SKM-1 treated with dmso at 0.1 percent for 144 hours (cell line): ENCODE measurements around the gene RALGAPA2.

Source experiments
- DNase-seq: peaks from one replicate; lab custom pipeline; 2025; ENCODE audit not compliant: unreplicated experiment; lab: John Stamatoyannopoulos, UW

RALGAPA2 gene

DNA sequence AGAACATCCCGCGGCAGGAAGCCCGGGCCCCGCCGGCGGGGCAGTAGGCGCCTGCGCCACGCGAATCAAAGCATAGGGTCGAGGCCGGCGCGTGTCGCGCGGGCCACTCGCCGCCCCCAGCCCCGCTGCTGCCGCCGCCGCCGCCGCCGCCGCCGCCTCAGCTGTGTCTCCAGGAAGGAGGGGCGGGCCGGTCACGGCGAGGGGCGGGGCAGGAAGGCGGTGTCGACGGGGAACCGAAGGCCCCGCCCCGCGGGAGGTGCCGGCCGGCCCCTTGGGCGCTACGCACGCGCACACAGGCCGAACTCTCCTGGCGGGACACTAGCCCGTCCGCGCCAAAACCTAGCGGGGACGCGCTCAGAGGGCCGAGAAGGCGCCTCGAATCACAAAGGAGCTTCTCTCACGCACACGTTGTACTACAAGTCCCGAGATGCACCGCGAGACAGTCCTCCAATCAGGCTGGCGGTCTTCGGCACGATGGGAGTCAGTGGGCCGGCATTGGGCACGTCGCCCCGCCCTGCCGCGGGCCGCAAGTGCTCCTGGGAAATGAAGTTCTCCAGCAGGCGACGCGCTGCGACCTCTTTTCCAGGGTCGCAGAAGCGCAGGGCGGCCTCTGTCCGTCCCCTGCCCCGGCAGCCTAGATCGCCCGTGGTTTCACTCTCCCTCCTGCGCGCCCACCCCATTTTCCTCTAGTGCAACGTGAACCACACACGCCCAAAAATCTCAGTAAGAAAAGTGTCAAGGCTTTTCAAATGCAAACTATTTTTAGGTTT lies at the start of gene RALGAPA2:
TSS of gene RALGAPA2 (minus strand) at position 171 of the 770 bp plus-strand sequence. CDS start at position 7, 164 bp downstream.
- DNase-seq, result peak; percentile 97

DNA sequence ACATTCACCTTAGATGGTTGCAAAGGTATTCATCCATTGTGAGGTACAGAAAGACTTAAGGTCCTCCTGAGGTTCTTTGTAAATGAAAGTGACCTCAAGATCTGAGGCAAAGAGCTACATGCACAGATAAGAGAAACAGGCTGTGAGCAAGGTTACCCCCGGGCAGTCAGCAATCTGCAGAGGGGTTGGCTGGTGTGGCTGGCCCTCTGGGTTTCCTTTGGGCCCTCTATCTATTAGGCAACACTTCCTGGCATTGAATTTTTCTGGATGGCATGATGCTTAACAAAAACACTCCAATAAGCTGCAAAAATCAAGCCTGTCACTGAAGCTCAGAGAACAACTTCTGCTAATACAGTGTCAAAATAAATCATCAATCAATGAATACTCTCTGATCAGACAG lies 48.9 kb upstream of the RALGAPA2 start:
- no peak for DNase-seq

DNA sequence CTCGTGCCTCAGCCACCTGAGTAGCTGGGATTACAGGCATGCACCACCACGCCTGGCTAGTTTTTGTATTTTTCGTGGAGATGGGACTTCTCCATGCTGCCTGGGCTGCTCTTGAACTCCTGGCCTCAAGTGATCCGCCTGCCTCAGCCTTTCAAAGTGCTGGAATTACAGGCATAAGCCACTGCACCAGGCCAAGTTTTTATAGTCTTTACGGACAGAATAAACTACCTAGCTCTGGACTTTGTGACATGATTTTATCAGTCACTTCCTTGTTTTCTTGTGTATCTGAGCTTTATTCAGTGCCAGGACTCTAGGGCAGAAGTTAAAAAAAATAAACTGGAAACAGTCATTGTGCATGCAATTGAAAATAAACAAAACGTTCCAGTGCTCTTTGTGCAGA lies 46.7 kb upstream of the RALGAPA2 start:
- no peak for DNase-seq

DNA sequence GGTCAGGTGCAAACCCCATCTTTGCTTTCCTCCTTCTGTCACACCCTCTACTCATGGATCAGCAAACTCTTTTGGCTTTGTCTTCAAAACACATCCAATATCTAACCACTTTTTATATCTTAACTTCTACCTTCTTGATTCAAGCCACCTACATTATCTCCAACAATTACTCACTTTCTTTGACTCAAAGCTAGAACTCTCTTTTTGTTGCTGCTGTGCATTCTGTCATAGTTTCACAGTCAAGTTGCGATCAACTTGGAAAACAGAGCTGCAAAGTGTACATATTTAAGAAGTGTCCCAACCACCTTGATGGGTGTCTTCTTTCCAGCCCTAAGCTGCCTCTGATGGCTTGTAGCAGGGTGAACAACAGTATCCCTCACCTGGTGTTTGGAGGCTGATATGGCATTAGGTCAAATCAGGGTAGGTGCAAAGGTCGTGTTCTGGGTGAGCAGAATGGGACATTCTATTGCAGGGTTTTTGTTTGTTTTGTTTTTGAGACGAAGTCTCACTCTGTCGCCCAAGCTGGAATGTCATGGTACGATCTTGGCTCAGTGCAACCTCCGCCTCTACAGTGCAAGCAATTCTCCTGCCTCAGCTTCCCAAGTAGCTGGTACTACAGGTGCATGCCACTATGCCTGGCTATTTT lies 43.4 kb upstream of the RALGAPA2 start:
- DNase-seq, result no peak

DNA sequence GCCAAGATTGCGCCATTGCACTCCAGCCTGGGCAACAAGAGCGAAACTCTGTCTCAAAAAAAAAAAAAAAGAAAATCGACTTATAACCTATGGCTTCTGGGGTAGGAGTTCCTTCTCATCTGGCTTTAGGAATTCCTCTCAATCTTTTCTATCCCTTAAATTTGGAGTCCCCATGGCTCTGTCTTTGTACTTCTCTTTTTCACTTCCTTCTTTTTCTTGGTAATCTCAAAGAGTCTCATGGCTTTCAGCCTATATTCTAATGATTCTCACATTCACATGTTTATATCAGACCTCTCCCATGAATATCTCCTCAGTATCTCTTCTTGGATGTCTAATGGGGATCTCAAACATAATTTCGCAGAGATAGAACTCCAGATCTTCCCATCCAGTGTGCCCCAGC lies 42.8 kb upstream of the RALGAPA2 start:
- peak; percentile 64 for DNase-seq

DNA sequence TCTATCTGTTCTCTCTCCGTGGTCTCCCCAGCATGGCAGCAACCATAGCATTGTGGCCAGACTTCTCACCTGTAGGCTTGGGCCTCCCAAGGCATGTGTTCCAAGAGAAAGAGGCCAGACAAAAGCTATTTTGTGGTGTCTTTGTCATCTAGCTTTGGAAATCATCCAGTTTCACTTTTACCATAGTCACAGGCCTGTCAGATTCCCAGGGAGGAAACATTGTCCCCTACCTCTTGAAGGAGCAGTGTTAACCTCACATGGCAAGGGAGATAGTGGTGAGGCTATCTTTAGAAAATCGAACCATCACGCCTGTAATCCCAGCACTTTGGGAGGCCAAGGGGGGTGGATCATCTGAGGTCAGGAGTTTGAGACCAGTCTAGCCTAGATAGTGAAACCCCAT lies 42.3 kb upstream of the RALGAPA2 start:
- DNase-seq, result no peak

DNA sequence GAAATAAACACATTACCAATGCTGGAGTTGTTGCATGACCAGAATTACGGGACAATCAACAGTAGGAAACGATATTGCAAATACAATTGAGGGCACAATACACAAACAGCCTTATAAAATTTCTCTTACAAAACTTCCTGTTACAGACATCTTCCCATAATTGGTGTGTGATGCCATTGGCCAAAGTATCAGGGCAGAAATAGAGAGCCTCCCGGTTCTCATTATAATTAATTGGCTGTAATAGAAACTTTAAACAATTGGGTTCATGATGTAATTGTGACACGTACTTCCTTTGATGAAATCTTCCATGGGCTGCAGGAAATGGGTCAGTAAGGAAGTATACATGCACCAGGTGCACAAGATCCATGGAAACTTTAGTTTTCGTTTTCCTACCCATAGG lies 40.3 kb upstream of the RALGAPA2 start:
- DNase-seq, result no peak

DNA sequence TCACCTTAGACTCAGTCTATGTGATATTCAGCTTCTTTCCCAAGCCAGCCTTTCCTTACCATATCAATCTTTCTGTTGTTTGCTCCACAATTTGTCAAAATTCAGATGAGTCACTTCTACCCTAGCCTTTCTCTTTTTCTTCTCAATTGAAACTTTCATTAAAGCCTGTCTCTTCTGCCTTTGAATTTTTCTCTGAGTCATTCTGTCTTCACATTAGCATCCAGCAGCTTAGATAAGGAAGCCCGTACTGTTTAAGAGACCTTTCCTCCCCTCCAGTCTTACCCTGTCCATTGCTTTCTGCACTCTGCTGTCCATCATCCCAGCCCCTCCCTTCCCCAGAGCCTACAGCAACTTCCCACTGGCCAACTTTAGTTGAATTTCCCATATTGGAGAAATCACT lies 34.9 kb upstream of the RALGAPA2 start:
- no peak for DNase-seq

DNA sequence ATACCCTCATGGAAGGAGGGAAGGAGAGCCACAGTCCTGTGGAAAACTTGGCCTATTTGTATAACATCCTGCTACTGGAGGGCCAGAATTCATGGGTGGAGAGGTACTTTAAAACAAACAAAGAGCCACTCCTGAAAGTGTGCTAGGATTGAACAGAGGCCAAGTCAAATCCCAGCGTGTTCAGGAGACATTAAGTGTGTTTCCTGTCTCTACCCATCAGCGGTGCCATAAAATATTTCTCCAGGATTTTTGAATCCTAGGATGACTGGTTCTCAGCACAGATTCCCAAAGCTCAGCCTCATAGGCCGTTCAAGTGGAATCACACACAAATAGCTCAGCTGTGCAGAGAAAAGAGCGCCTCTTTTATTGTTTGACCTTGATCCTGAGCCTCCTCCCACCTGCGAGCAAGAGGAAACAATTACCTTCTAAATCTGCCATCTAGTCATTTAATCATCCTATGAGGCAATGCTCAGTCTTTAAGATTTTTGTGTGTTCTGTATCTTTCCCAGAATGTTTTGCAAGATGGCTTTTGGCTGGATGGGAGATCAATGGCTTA lies 31.8 kb upstream of the RALGAPA2 start:
- DNase-seq, result no peak

DNA sequence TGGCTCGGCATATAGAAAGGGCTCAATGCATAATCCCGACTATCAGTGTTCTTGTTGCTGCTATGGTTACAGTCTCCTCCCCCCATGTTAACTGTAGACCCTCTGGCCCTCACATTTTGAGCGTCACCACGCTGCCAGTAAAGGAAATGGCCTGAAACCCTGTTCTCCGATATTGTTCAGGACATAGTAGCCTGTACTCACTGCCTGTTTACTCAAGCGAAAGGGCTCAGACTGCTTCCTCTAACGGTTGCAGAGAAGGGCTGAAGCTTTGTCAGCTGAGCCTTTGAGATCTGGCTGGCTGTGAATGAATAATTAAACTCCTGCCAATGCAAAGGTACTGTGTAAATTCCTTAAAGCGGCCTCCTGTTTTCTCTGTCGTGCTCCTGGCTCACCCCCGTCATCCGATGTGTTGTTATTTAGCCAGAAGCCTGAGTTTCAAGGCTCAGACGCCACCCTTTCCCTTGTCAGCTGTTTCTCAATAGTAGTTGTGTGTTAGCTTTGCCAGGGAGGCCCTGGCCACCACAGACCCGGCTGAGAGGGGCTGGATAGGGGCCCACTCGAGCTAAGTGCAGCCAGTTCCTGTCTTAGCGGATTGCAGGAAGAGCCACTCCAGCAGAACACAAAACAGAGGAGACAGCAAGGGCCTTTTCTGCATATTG lies 31.2 kb upstream of the RALGAPA2 start:
- peak; percentile 75 for DNase-seq

DNA sequence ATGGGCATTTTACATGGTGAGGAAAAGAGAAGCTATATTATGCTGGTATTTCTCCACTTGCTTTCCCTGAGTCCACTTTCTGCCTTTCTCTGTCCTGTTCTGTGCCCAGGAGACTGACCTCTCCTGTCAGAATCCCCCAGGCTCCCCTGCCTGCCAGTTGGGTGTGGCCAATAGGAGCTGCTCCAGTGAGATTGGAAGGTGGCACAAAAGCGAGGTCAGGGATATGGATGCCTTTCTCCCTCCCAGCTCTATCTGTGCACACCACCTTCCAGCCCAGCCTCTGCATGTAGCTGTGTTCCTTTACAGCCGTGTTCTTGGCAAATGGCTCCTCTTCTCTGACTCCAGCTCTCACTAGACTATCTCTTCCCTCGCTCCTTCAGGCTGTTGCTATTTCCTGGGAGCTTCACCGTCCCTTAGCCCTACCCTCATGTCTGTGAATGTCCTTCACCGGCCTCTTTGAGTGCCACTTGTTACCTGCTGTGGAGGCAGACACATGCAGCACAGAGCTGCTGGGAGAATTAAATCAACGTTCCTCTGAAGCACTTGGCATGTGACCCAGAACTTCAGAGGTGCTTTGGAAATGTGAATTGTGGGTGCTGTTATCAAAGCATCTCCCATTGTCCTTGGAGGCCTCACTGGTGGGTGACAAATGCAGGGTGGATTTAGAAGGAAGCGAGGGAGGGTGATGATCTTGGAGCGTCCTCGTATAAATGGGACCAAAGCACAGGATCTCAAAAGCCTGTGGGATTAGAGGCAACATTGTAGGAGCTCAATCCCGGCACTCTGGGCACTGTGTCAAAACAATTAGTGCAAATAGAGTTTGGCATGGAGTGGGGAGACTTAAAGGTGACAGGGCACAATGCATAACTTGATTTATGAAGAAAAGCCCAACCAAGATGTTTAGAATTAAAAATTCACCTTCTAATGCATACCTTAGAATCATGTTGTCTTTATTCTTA lies 28.9 kb upstream of the RALGAPA2 start:
- DNase-seq, result no peak

DNA sequence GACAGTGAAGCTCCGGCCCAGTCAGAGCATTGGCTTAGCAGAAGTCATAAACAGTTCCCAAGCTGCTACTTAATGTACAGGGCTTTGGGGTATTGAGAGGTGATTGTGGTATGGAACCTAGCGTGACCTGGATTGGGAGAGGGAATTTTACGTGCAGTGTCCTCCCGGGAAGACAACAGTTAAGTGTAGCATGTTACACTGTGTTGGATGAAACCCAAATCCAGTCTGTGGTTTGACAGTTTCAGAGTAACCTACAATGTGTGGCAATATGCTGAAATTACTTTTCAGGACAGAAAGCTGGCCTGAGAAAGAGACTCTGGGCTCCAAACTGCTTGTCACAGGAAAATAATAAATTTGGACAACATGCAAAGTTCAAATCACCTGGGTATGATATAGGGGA lies 28.1 kb upstream of the RALGAPA2 start:
- DNase-seq, result peak; percentile 50

DNA sequence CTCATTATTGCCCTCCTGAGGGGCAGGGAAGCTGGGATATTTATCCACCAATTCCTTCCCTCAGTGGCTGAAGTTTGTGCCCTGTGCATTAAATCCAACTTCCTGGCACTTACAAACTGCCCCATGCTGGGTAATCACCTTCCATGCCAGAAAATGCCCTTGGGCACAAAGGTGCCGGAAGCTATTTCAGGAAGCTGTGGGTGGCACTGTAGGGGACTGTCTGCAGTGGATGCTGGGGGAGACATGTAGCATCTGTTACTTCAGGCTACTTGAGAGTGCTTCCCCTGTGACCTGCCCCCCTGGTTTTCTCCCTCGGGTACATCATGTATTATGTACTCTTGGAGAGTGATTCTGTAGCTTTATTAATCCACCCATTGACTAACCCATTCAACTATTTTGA lies 24.7 kb upstream of the RALGAPA2 start:
- DNase-seq, result no peak

DNA sequence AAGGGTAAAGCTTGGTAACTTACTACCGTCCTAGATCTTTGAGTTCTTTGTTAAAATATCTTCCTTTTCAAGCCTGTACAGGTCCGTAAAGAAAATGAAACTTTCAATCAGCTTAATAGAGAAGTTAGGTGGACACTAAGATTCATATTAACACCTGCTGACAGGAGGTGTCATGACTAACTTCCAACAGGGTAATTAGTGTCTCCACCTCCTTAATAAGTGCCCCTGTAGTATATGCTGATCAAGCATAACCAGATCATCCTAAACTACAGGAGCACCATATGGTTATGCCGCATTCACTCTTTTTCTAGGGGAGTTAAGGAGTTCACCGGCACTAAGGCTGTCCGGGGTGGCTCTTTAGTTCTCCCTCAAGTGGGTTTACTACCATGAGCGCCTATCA lies 23.9 kb upstream of the RALGAPA2 start:
- DNase-seq, result no peak

DNA sequence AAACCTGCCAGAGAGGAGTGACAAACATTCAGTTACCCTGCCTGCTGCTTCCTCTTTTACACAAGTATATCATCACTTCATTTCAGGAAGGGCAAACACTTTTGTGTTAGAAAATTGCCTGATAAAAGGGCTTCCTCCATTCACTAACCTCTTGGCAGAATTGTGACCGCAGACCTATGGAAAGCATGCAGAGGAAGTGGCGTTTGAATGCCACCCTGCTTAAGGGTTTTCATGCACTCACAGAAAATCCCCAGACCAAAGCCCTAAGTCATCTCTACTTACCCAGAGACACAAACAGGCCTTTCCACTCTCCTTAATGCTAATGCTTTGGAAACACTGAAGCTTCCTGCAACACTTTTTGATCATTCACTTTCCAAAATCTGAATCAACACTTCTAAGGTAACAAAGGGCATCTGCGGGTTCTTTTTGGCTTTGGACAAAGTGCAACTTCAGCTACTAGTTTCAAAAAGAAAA lies 22.1 kb upstream of the RALGAPA2 start:
- peak; percentile 98 for DNase-seq

DNA sequence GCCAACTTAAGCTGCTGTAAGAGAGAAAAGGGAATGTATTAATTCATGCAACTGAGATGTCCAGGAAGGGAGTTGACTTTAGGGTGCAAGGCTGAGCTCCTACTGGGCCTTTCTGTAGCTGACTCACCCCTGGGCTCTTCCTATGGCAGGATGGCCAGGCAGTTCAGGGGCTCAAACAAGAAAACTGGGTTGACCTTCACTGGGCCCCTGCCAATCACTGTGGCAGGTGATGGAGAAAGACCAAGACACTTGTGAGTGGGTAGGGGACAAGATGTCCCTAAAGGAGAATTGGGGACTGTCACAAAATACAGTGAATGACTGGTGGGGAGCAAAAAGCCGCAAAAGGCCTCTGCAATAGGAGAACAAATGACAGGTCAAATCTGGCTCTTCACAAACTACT lies 21.5 kb upstream of the RALGAPA2 start:
- peak; percentile 84 for DNase-seq

DNA sequence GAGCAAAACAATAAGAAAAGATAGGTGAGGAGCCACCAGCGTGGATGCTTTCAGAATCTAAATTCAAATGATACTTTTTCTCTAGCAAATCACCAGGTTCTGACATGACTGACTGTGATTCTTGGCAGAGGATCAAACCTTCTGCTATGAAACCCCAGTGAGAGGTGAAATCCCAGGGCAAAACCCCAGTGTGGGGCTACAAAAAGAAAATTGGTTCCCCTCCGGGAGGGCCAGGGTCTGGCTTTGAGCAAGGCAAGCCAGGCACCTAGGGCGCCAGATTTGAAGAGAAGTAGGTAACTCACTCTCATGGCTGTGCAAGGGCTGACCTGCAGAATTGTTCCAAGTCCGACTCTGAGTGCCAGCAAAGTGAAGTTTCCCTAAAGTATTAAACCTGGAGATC lies 20.2 kb upstream of the RALGAPA2 start:
- no peak for DNase-seq

DNA sequence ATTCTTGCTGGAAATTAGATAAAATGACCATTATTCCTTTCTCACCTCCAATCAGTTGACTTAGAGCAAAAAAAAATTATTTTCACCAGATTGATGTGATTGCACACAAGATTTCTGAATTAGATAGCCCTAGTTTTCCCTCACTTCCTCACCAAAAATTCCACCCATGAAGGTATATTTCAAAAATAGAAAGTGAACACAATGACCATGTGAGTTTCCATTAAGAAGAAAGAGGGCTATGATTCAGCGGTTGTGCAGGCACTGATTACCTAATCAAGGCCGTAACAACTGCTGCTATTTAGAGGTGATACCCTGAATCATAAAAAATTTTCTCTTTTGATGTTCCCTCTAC lies 19.5 kb upstream of the RALGAPA2 start:
- DNase-seq, result peak; percentile 41

DNA sequence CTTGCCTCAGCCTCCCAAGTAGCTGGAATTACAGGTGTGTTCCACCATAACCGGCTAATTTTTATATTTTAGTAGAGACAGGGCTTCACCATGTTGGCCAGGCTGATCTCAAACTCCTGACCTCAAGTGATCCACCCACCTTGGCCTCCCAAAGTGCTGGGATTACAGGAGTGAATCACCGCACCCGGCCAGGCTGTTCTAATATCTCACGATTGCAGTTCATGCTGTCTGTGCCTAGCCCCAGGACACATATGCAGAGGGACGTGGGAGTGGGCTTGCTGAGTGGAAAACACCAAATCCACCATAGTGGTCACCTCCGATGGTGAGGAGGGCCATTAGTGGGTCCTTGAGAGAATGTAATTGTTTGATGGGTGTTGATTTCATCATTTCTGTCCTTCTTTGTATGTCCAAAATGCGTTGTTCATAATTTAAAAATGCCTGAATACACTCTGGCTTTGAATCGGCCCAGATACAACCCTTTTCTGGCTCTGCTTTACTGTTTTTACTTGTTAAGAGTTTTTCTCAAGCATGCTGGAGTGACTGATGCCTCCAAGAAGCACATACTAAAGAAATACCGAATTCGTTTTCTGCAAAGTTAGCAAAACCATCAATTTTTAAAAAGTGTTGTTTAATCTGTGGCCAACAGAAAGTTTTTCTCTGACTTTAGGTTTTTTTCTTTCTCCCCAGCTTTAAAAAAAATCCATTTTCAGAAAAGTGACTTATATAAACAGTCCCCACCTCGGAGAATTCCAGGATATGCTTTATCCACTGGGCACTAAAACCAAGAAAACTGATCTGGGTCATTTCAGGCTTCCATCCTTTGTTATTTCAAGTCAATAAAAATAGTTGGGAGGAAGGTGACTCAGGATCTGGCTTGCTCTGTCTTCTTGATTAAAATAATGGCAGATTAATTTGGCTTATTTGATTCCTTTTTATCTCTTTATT lies 18.8 kb upstream of the RALGAPA2 start:
- no peak for DNase-seq

DNA sequence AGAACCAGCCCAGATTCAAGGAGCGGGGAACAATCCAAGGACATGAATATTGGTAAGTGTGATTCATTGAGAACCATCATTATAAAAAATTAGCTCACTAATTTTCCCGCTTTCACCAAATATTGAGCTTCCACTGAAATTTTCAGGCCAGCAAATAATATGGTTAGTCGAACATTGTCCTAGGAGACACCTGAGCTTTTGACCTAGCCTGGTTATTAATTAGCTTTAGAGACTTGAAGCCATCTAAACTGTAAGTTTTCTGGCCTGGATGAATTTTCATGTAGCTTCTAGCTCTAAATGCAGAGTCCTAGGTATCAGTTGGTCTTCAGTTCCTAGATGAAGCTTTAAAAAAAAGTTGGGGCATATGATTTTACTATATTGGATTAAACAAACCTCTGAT lies 17.1 kb upstream of the RALGAPA2 start:
- DNase-seq, result no peak
